ENCODE data around the gene TAAR1.

- no peak for TF ChIP-seq E2F8 (IDR thresholded peaks at IDR 0.05; ENCODE audit: low read depth, partially characterized antibody)
- TF ChIP-seq E4F1 (IDR thresholded peaks at IDR 0.05; ENCODE audit: borderline replicate concordance, partially characterized antibody), result no peak
- no peak for TF ChIP-seq YY1 (IDR thresholded peaks at IDR 0.05; ENCODE audit: low read depth, low read length)
- TF ChIP-seq JUNB (IDR thresholded peaks at IDR 0.05), result no peak
- no peak for TF ChIP-seq SUPT20H (IDR thresholded peaks at IDR 0.05; ENCODE audit: borderline replicate concordance, control insufficient read depth, low read depth, low read length)
- no peak for TF ChIP-seq SRF (IDR thresholded peaks at IDR 0.05; ENCODE audit: low read depth in 2 of 2, low read length in 2 of 2)
- no peak for TF ChIP-seq FOXM1 (IDR thresholded peaks at IDR 0.05; ENCODE audit: low read depth, low read length)
- TF ChIP-seq KLF5 (IDR thresholded peaks at IDR 0.05; ENCODE audit: partially characterized antibody), result no peak
- no peak for TF ChIP-seq STAT3 (IDR thresholded peaks at IDR 0.05; ENCODE audit: low read depth, low read length)
Observed at GRCh38 chr6:132664309-132665034, 5.5 kb upstream of the TAAR1 start.
